HG03103 (cell line): ENCODE measurements around the gene CRTAP.
"Not testable (repeated sequence)": the region's sequence is repeated elsewhere in the genome, so short reads cannot be mapped to it uniquely, and the experiment has no call there.

Experiments
- ATAC-seq: cut with Tn5 transposase; IDR thresholded peaks from one replicate; pipeline ENCODE4 v1.9.1; 2021; ENCODE audit warnings: low read depth; ENCODE audit not compliant: unreplicated experiment

Gene CRTAP

GRCh38 chr3:33099109-33099645 is 14.6 kb upstream of the CRTAP start:
- ATAC-seq = no peak

GRCh38 chr3:33099701-33100100 is 14.1 kb upstream of the CRTAP start:
- no peak for ATAC-seq

GRCh38 chr3:33100229-33100628 is 13.6 kb upstream of the CRTAP start:
- ATAC-seq = no peak

GRCh38 chr3:33103034-33103433 is 10.8 kb upstream of the CRTAP start:
- ATAC-seq = no peak

GRCh38 chr3:33103480-33103879 is 10.3 kb upstream of the CRTAP start:
- ATAC-seq = no peak

- no peak for ATAC-seq
Measured at GRCh38 chr3:33104803-33105202, 9.0 kb upstream of the CRTAP start.

GRCh38 chr3:33105341-33105948 is 8.4 kb upstream of the CRTAP start:
- no peak for ATAC-seq

GRCh38 chr3:33106854-33107253 is 7.0 kb upstream of the CRTAP start:
- ATAC-seq = not testable (repeated sequence)

GRCh38 chr3:33111581-33111980 is 2.2 kb upstream of the CRTAP start:
- ATAC-seq = peak; percentile 35

- no peak for ATAC-seq
Measured at GRCh38 chr3:33114622-33115023, 809 bp downstream of the CRTAP start.

- ATAC-seq = no peak
Measured at GRCh38 chr3:33115024-33115768, 1.4 kb downstream of the CRTAP start.

- ATAC-seq = no peak
Measured at GRCh38 chr3:33117461-33117860, 3.6 kb downstream of the CRTAP start.

- no peak for ATAC-seq
Measured at GRCh38 chr3:33119891-33120290, 6.1 kb downstream of the CRTAP start.

- ATAC-seq = no peak
Measured at GRCh38 chr3:33122991-33123390, 9.2 kb downstream of the CRTAP start.

GRCh38 chr3:33124638-33125037 is 10.8 kb downstream of the CRTAP start:
- no peak for ATAC-seq

GRCh38 chr3:33125840-33126239 is 12.0 kb downstream of the CRTAP start:
- no peak for ATAC-seq

- ATAC-seq = no peak
Measured at GRCh38 chr3:33128706-33129105, 14.9 kb downstream of the CRTAP start.

- no peak for ATAC-seq
Measured at GRCh38 chr3:33130144-33130543, 16.3 kb downstream of the CRTAP start.

- peak; percentile 64 for ATAC-seq
Measured at GRCh38 chr3:33131331-33132018, 17.7 kb downstream of the CRTAP start.

- ATAC-seq = peak; percentile 2
Measured at GRCh38 chr3:33132019-33132360, 18.2 kb downstream of the CRTAP start.

- no peak for ATAC-seq
Measured at GRCh38 chr3:33134026-33134625, 20.3 kb downstream of the CRTAP start.
